Nephron progenitor cell (in vitro differentiated cells): ENCODE data around the gene RCAN1.
"Not testable (repeated sequence)": the region's sequence is repeated elsewhere in the genome, so short reads cannot be mapped to it uniquely, and the experiment has no call there.

Experiments used
- DNase-seq: peaks from one replicate; pipeline ENCODE4 v3.0.0; 2021
- H3K27ac Mint-ChIP-seq: 2 replicates; pipeline ENCODE4 v1.8.0; 2021; ENCODE audit warnings: mild to moderate bottlenecking, moderate library complexity, mixed read lengths
- H3K27me3 Mint-ChIP-seq: 2 replicates; pipeline ENCODE4 v1.8.0; 2021; ENCODE audit warnings: mild to moderate bottlenecking, low read depth, mixed read lengths; ENCODE audit not compliant: poor library complexity
- H3K36me3 Mint-ChIP-seq: 2 replicates; pipeline ENCODE4 v1.8.0; 2021; ENCODE audit warnings: low read depth, mixed read lengths
- H3K4me1 Mint-ChIP-seq: 2 replicates; pipeline ENCODE4 v1.8.0; 2021; ENCODE audit warnings: mixed read lengths
- H3K4me3 Mint-ChIP-seq: 2 replicates; pipeline ENCODE4 v1.8.0; 2021; ENCODE audit warnings: mild to moderate bottlenecking, moderate library complexity, mixed read lengths
- H3K9me3 Mint-ChIP-seq: 2 replicates; pipeline ENCODE4 v1.8.0; 2021; ENCODE audit warnings: mild to moderate bottlenecking, moderate library complexity, mixed read lengths
- TF ChIP-seq, protein P1 (sequence below): fragments of 200-600 bp; sonication (generic); IDR thresholded peaks from 2 replicates; pipeline ENCODE4 v1.5.0; 2021; ENCODE audit warnings: antibody characterized with exemption

The RCAN1 gene

DNA sequence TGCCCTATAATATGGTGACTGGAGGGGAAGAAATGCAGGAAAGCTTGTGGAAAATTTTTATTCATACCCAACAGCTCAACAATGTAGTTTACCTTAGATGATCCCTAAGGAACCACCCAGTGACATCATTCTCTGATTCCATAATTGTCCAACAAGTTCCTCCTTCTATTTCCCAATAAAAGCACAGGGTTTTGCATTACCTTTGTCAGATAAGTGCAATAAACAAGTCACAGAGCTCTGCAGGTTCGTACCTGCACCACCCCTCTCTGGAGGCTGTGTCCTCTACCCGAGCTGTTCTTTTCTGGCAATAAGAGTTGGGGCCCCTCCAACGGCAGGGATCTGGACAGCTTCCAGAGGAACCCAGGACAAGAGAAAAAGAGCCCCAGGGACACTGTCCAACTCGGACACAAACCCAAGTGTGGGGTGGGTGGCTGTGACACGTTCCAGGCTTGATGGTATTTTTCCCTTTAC, 38.8 kb downstream of the RCAN1 start:
- Mint-ChIP-seq H3K27me3 (peaks cover 4% of the 10 kb centered on the region), H3K27ac (no peak overlapping the region), H3K36me3 (no peaks in the 10 kb centered on the region), H3K9me3 (no peaks in the 10 kb centered on the region), H3K4me3 (no peak overlapping the region), H3K4me1 (peaks cover 8% of the 10 kb centered on the region)
- DNase-seq, result no peak
- TF ChIP-seq, protein P1, sequence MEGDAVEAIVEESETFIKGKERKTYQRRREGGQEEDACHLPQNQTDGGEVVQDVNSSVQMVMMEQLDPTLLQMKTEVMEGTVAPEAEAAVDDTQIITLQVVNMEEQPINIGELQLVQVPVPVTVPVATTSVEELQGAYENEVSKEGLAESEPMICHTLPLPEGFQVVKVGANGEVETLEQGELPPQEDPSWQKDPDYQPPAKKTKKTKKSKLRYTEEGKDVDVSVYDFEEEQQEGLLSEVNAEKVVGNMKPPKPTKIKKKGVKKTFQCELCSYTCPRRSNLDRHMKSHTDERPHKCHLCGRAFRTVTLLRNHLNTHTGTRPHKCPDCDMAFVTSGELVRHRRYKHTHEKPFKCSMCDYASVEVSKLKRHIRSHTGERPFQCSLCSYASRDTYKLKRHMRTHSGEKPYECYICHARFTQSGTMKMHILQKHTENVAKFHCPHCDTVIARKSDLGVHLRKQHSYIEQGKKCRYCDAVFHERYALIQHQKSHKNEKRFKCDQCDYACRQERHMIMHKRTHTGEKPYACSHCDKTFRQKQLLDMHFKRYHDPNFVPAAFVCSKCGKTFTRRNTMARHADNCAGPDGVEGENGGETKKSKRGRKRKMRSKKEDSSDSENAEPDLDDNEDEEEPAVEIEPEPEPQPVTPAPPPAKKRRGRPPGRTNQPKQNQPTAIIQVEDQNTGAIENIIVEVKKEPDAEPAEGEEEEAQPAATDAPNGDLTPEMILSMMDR, result no peak

DNA sequence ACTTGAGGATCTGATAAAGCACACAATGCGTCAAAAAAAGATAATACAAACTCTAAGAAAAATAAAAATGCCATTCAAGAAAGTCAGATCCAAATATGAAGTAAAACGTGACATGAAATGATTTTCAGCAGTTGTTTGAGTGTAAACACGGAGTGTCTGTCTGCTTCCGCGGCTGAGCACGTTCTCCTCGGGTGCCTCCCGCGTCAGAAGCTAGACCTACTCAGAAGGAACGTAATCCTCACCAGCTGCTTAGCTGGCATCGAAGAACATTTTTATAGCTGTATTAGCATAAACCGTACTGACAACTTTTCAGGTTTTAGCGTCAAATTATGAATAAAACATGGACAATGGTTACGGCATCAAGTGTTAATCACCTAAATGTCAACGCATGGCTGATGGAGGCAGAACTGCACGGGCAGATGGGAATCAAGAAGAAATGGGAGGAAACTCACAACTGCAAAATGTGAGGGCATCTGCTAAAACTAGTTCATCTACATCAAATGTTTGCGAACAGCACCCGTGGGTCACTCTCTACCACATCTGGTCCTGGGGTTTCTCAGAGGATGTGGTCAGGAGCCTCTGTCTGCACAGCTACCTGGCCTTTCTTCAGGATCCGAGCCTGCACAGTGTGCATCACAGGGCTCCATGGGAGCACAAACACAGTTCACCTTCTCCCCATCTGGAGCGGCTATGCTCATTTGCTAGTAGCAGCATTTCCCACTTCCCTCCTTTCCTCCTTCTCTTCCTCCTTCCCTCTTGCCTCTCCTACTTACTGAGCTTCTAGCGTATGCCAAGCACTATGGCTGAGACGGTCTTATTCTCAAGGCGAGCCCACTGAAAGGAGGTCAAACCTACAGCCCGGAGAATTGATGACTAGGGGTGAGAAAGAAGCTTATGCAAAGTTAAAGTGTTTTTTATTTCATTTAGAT, 40.0 kb downstream of the RCAN1 start:
- DNase-seq, result no peak
- TF ChIP-seq, protein P1, result no peak
- Mint-ChIP-seq H3K4me1 (peaks cover under 1% of the 10 kb centered on the region), H3K4me3 (no peak overlapping the region), H3K27ac (no peak overlapping the region), H3K36me3 (no peaks in the 10 kb centered on the region), H3K9me3 (no peaks in the 10 kb centered on the region), H3K27me3 (peaks cover 4% of the 10 kb centered on the region)

DNA sequence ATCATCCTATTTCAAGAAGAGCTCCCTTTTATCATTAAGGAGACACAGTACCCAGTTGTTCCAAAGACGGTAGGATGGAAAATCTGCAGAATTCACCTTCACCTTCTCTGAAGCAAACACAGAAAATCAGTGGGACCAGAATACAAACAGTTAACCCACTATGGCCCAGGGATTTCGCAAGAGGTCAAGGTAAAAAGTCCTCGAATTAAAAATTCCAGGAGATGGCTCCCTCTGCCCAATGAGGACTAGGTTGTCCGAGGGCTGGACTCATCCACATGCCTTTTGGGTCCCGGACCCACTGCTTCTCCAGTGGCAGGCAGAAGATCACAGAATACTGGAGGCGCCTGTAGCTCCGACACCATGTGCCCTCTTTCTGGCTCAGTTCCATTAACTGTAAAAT, 42.9 kb downstream of the RCAN1 start:
- Mint-ChIP-seq H3K27ac (no peak overlapping the region), H3K4me1 (peaks cover 5% of the 10 kb centered on the region), H3K4me3 (no peak overlapping the region), H3K36me3 (no peaks in the 10 kb centered on the region), H3K27me3 (no peaks in the 10 kb centered on the region), H3K9me3 (no peaks in the 10 kb centered on the region)
- TF ChIP-seq, protein P1, result no peak
- no peak for DNase-seq

DNA sequence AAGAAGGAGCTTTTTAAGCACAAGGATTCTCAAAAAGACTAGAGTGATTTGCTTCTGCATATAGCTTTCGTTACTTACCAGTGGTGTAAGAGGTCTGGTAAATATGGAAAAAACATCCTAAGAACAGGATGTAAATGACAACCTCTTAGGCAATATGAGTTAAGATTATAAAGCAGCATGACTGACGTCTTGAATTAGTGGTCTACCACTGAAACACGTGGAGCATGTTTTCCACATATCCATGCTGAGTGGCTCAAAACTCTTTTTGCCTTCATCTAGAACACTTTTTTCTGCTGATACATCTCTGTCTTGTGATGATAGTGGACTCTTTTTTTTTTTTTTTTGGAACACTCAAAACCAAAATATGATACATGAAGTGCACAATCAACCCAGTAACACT, 44.6 kb downstream of the RCAN1 start:
- Mint-ChIP-seq H3K36me3 (no peaks in the 10 kb centered on the region), H3K9me3 (no peaks in the 10 kb centered on the region), H3K4me3 (no peak overlapping the region), H3K4me1 (peaks cover 5% of the 10 kb centered on the region), H3K27me3 (peaks cover 5% of the 10 kb centered on the region), H3K27ac (no peak overlapping the region)
- TF ChIP-seq, protein P1, result no peak
- no peak for DNase-seq

DNA sequence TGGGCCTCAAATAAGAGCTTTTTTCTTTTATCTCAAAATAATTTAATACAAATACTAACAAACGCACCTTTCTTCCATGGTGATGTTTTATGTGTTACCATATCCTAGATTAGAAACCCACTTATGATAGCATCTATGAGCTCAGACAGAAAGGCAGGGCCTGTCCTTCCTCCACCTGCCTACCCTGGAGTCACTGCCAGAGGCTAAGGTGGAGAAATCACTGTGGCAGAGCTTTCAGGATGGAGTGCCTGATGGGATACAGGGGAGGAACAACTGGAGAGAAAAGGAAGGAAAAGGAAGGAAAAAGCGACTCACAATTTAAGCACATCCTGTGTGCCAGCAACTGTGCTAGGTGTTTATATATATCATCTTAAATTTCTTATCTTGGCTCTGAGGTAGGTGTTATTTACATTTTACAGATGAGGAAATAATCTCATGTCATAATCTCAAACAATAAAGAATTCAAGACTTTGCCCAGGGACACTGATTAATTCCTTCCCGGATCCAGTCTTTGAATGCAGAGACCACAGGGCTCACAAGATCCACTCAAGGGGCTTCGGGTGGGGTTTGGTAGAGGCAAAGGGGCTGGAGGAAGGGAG, 45.4 kb downstream of the RCAN1 start:
- H3K4me3 Mint-ChIP-seq, result no peak overlapping the region
- TF ChIP-seq, protein P1, result no peak
- no peak for DNase-seq
- no peaks in the 10 kb centered on the region for H3K9me3 Mint-ChIP-seq
- H3K27me3 Mint-ChIP-seq, result peaks cover 5% of the 10 kb centered on the region
- H3K27ac Mint-ChIP-seq, result no peak overlapping the region
- no peaks in the 10 kb centered on the region for H3K36me3 Mint-ChIP-seq
- H3K4me1 Mint-ChIP-seq, result peaks cover 5% of the 10 kb centered on the region

DNA sequence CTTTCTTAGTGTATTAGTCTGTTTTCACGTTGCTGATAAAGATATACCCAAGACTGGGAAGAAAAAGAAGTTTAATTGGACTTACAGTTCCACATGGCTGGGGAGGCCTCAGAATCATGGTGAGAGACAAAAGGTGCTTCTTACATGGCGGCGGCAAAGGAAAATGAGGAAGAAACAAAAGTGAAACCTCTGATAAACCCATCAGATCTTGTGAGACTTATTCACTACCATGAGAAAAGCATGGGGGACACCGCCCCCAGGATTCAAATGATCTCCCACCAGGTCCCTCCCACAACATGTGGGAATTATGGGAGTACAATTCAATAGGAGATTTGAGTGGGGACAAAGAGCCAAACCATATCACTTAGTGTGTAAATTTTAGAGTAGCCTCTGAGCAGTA, 46.1 kb downstream of the RCAN1 start:
- H3K36me3 Mint-ChIP-seq, H3K27ac Mint-ChIP-seq, H3K4me3 Mint-ChIP-seq, H3K4me1 Mint-ChIP-seq, H3K27me3 Mint-ChIP-seq, DNase-seq, H3K9me3 Mint-ChIP-seq: not testable (repeated sequence)
